K562 (cell line): ENCODE results near the gene TCF12. TPM values are rescaled to one million over a fixed set of nuclear protein-coding genes. Genes with fewer than 3 reads are reported as not detected.

ENCODE experiments used
- BCOR ChIP-seq: fragments of 450-650 bp; IDR thresholded peaks from 2 replicates; pipeline ENCODE4 v1.6.1; 2016
- CCNT2 ChIP-seq: IDR thresholded peaks from 2 replicates; pipeline ENCODE4 v1.6.1; 2011; ENCODE audit warnings: borderline replicate concordance, low read depth, mild to moderate bottlenecking, moderate library complexity, mixed read lengths, low read length; ENCODE audit not compliant: insufficient read length; ENCODE audit errors: extremely low read depth
- DIDO1 ChIP-seq: fragments of 450-650 bp; IDR thresholded peaks from 2 replicates; pipeline ENCODE4 v1.6.1; 2016; ENCODE audit warnings: low read depth, missing biosample characterization, missing genetic modification characterization
- ERF ChIP-seq: fragments of 450-650 bp; formaldehyde crosslinking; IDR thresholded peaks from 2 replicates; pipeline ENCODE4 v1.4.0; 2020; ENCODE audit warnings: mild to moderate bottlenecking, mixed read lengths
- GABPA ChIP-seq: fragments of 200-800 bp; sonication (Bioruptor generic); conservative IDR thresholded peaks from 2 replicates; pipeline ENCODE4 v1.6.1; 2016; ENCODE audit warnings: low read depth, missing genetic modification characterization, missing compliant biosample characterization
- GABPB1 ChIP-seq: sonication (generic); formaldehyde crosslinking; IDR thresholded peaks from 2 replicates; pipeline ENCODE4 v1.8.0; 2022; ENCODE audit warnings: mild to moderate bottlenecking, missing genetic modification reagents
- JUND ChIP-seq, 2 experiments: IDR thresholded peaks; 2 replicates in 1 of 2; 3 replicates in 1 of 2; pipeline ENCODE4 v1.6.1; 2011; ENCODE audit warnings: borderline replicate concordance in 2 of 2, low read depth in 2 of 2, low read length in 2 of 2, improper control_type of control experiment in 1 of 2, missing biosample characterization in 1 of 2, missing genetic modification characterization in 1 of 2, missing genetic modification reagents in 1 of 2
- LEF1 ChIP-seq: fragments of 450-650 bp; IDR thresholded peaks from 2 replicates; pipeline ENCODE4 v1.6.1; 2016; ENCODE audit warnings: mild to moderate bottlenecking
- MYBL2 ChIP-seq, 2 experiments: fragments of 450-650 bp in 1 of 2; sonication (generic) in 1 of 2; formaldehyde crosslinking in 1 of 2; IDR thresholded peaks; 2 replicates each; pipeline versions ENCODE4 v1.6.1 to v1.8.1; 2017 to 2022; ENCODE audit warnings: borderline replicate concordance in 1 of 2, inconsistent platforms in 1 of 2, low read depth in 1 of 2, mild to moderate bottlenecking in 1 of 2, missing genetic modification reagents in 1 of 2, moderate library complexity in 1 of 2
- NFRKB ChIP-seq: fragments of 450-650 bp; IDR thresholded peaks from 2 replicates; pipeline ENCODE4 v1.6.1; 2016; ENCODE audit warnings: low read depth
- NFYB ChIP-seq: IDR thresholded peaks from 2 replicates; pipeline ENCODE4 v1.6.1; 2011; ENCODE audit warnings: mild to moderate bottlenecking, moderate library complexity; ENCODE audit not compliant: insufficient read length; ENCODE audit errors: extremely low read depth
- NR2C2 ChIP-seq, 2 experiments: fragments of 200-800 bp in 1 of 2; sonication (Bioruptor generic) in 1 of 2; sonication (generic) in 1 of 2; formaldehyde crosslinking in 1 of 2; IDR thresholded peaks; 2 replicates each; pipeline versions ENCODE4 v1.6.1 to v1.8.0; 2016 to 2022; ENCODE audit warnings: mild to moderate bottlenecking in 1 of 2, missing compliant biosample characterization in 1 of 2, missing genetic modification characterization in 1 of 2, missing genetic modification reagents in 1 of 2
- PHF21A ChIP-seq: fragments of 450-650 bp; IDR thresholded peaks from 2 replicates; pipeline ENCODE4 v1.6.1; 2017; ENCODE audit warnings: low read depth, borderline replicate concordance
- POLR2G ChIP-seq: fragments of 200-400 bp; formaldehyde crosslinking; IDR thresholded peaks from 2 replicates; pipeline ENCODE4 v1.6.1; 2017; ENCODE audit warnings: low read depth, mild to moderate bottlenecking, antibody characterized with exemption, low read length, moderate library complexity
- SP2 ChIP-seq: IDR thresholded peaks from 2 replicates; pipeline ENCODE4 v1.6.1; 2011; ENCODE audit warnings: mild to moderate bottlenecking, low read depth, low read length, moderate library complexity; ENCODE audit not compliant: poor library complexity, severe bottlenecking; ENCODE audit errors: extremely low read depth
- ZNF175 ChIP-seq: fragments of 200-800 bp; sonication (Bioruptor generic); IDR thresholded peaks from 2 replicates; pipeline ENCODE4 v1.6.1; 2016; ENCODE audit warnings: low read depth, mild to moderate bottlenecking, missing genetic modification characterization, missing compliant biosample characterization
- ZNF764 ChIP-seq: fragments of 250-450 bp; sonication (Bioruptor Pico); IDR thresholded peaks from 2 replicates; pipeline ENCODE4 v1.4.0; 2020; ENCODE audit warnings: low read depth, mild to moderate bottlenecking, moderate library complexity
- polyA plus RNA-seq, 8 experiments: library from polyadenylated mRNA; depleted of rRNA in 4 of 8; stranded (reverse) in 5 of 8; unstranded in 3 of 8; fragments of >200 nt; fragmentation: Nextera tagmentation in 2 of 8; fragmentation: Illumina TruSeq in 1 of 8; extraction: Ambion mirVana in 2 of 8; extraction: Trizol in 1 of 8; gene quantifications; 2 replicates each; pipeline versions ENCODE4 v1.2.1 to v1.2.3, GENCODE V29; 2011 to 2014; ENCODE audit warnings: inconsistent platforms in 1 of 8, missing spikeins in 1 of 8
- total RNA-seq, 7 experiments: library from RNA; depleted of rRNA in 6 of 7; stranded (reverse); fragments of >200 nt in 6 of 7; fragmentation: Illumina TruSeq in 2 of 7; extraction: Trizol in 2 of 7; gene quantifications; 2 replicates each; pipeline versions ENCODE4 v1.2.1 to v1.2.3, GENCODE V29; 2011 to 2021; ENCODE audit warnings: low replicate concordance in 1 of 7
- TF ChIP-seq, protein P1 (sequence below): sonication (generic); formaldehyde crosslinking; IDR thresholded peaks from 2 replicates; pipeline ENCODE4 v1.4.0; 2020; ENCODE audit warnings: mild to moderate bottlenecking, missing genetic modification reagents
- TF ChIP-seq, protein P2 (sequence below): fragments of 250-450 bp; sonication (Bioruptor Pico); IDR thresholded peaks from 2 replicates; pipeline ENCODE4 v1.8.0; 2022; ENCODE audit warnings: inconsistent platforms, mild to moderate bottlenecking, moderate library complexity, borderline replicate concordance
- TF ChIP-seq, protein P3 (sequence below): fragments of 250-450 bp; sonication (Bioruptor Pico); IDR thresholded peaks from 2 replicates; pipeline ENCODE4 v1.4.0; 2020; ENCODE audit warnings: mild to moderate bottlenecking

The TCF12 gene
- total and polyA plus RNA-seq, 9 of the 15 experiments (the other 6 are each of a cell fraction or from before 2014, with no cell fraction given) = 10.5 to 132 (median 52.9) TPM

DNA sequence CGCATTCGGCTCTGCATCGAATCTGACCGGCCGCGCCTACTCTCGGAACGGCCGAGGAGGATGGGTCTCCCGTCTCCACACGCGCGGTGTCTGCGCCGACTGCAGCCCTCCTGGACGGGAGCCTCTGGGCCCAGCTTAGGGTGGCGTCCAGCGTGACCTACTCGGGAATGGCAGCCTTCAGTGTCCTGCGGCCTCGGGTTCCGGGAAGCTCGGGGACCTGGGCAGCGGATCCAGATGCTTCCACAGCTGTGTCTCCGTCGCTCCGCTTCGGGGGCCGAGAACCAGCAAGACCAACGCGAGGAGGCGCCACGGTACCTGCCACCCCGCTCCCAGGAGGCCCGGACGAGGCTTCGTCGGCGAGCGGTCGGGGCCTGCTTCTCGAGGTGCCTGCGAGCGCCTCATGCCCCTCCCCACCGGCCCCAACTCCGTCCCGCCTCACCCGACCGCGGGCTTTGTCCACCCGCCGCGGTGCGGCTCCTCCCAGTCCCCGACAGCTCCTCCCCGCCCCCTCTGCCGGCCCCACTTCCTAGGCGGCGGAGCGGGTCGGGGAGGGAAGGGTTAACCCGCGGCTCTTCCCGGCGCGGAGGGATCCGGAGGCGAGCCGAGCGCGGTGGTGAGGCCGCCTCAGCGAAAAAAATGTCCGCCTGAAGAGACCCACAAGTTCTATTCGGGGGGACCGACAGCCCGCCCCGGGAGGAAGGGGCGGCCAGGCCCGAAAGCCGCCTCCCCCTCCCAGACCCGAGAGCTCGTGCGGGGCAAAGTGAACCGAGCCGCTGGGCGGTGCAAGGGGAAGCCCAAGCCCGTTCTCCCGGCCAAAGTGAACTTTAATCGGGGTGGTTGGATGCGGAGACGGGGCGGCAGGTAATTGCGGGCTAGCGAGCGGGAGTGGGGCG lies at the start of gene TCF12 (continued):
- TF ChIP-seq NFRKB = peak; percentile 94
- TF ChIP-seq GABPB1 (CRISPR knock-in tag) = peak; percentile 79
- 0 out of 2 replicates have a peak, but pooled peaks have one; percentile 13 for TF ChIP-seq ZNF175
- TF ChIP-seq, protein P1, sequence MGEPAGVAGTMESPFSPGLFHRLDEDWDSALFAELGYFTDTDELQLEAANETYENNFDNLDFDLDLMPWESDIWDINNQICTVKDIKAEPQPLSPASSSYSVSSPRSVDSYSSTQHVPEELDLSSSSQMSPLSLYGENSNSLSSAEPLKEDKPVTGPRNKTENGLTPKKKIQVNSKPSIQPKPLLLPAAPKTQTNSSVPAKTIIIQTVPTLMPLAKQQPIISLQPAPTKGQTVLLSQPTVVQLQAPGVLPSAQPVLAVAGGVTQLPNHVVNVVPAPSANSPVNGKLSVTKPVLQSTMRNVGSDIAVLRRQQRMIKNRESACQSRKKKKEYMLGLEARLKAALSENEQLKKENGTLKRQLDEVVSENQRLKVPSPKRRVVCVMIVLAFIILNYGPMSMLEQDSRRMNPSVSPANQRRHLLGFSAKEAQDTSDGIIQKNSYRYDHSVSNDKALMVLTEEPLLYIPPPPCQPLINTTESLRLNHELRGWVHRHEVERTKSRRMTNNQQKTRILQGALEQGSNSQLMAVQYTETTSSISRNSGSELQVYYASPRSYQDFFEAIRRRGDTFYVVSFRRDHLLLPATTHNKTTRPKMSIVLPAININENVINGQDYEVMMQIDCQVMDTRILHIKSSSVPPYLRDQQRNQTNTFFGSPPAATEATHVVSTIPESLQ (CRISPR knock-in tag) = peak; percentile 30; the same call in 1 of the 2 replicates
- no peak for TF ChIP-seq SP2
- TF ChIP-seq MYBL2 (IDR thresholded peaks at IDR 0.05; ENCODE audit: low read depth) = no peak
- TF ChIP-seq MYBL2 (CRISPR knock-in tag; IDR thresholded peaks at IDR 0.05; ENCODE audit: borderline replicate concordance) = no peak
- no peak for TF ChIP-seq DIDO1 (tag)
- TF ChIP-seq, protein P2, sequence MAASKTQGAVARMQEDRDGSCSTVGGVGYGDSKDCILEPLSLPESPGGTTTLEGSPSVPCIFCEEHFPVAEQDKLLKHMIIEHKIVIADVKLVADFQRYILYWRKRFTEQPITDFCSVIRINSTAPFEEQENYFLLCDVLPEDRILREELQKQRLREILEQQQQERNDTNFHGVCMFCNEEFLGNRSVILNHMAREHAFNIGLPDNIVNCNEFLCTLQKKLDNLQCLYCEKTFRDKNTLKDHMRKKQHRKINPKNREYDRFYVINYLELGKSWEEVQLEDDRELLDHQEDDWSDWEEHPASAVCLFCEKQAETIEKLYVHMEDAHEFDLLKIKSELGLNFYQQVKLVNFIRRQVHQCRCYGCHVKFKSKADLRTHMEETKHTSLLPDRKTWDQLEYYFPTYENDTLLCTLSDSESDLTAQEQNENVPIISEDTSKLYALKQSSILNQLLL (CRISPR knock-in tag) = no peak
- no peak for TF ChIP-seq ERF (CRISPR knock-in tag)
- TF ChIP-seq JUND (IDR thresholded peaks at IDR 0.05; ENCODE audit: borderline replicate concordance, low read depth, low read length) = peak; percentile 59; the same call in 1 of the 2 replicates
- no peak; the same call in 2 of the 3 replicates for TF ChIP-seq JUND (tag; IDR thresholded peaks at IDR 0.05; ENCODE audit: borderline replicate concordance, low read depth, low read length)
- peak; percentile 45; the same call in 1 of the 2 replicates for TF ChIP-seq LEF1
- no peak for TF ChIP-seq NFYB
- TF ChIP-seq, protein P3, sequence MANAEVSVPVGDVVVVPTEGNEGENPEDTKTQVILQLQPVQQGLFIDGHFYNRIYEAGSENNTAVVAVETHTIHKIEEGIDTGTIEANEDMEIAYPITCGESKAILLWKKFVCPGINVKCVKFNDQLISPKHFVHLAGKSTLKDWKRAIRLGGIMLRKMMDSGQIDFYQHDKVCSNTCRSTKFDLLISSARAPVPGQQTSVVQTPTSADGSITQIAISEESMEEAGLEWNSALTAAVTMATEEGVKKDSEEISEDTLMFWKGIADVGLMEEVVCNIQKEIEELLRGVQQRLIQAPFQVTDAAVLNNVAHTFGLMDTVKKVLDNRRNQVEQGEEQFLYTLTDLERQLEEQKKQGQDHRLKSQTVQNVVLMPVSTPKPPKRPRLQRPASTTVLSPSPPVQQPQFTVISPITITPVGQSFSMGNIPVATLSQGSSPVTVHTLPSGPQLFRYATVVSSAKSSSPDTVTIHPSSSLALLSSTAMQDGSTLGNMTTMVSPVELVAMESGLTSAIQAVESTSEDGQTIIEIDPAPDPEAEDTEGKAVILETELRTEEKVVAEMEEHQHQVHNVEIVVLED (CRISPR knock-in tag) = peak; percentile 72
- peak; percentile 88 for TF ChIP-seq CCNT2
- peak; percentile 67 for TF ChIP-seq BCOR
- TF ChIP-seq NR2C2 (CRISPR knock-in tag; IDR thresholded peaks at IDR 0.05) = no peak; the same call in 1 of the 2 replicates
- peak; percentile 76 for TF ChIP-seq NR2C2 (tag; IDR thresholded peaks at IDR 0.05)
- TF ChIP-seq POLR2G = peak; percentile 94
- TF ChIP-seq GABPA (tag) = peak; percentile 70
- TF ChIP-seq PHF21A = peak; percentile 82
- TF ChIP-seq ZNF764 (CRISPR knock-in tag) = no peak
